IPS-18c (cell line): ENCODE data around the gene FN1.

Source experiments
- H3K4me3 ChIP-seq: 2 replicates; pipeline ENCODE4 v1.7.0; 2013; ENCODE audit warnings: low read depth, mild to moderate bottlenecking, low read length, moderate library complexity; ENCODE audit not compliant: insufficient read depth
- H3K9me3 ChIP-seq: one replicate; pipeline ENCODE4 v1.6.1; 2013; ENCODE audit warnings: mild to moderate bottlenecking, low read length, moderate library complexity; ENCODE audit not compliant: control insufficient read depth, insufficient read depth

The FN1 gene

DNA sequence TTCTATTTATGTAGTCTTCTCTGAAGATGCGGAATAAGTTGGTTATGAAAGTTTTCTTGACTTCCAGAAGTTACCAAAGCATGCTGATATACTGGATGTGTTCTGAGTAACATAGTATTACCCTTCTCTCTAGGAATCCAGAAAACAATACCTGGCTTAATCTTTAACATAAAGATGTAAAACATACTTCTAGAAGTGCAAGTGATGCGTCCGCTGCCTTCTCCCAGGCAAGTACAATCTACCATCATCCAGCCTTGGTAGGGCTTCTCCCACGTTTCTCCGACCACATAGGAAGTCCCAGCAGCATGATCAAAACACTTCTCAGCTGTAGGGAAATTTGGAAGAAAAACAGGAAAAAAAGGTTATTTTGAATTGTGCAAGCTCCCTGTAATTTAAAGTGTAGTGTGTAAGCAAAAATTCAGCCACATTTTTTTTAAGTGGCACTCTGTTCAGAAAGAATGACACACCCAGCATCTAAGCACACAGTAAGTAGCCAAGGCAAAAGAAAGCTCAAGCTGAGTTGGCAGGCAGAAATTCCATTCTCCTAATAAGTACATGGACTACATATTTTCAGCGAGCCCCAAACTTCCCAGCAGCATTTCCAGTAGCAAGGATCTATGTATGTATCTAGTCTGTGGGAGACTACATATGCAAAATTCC lies 5.2 kb downstream of the FN1 start:
- H3K4me3 ChIP-seq, result no peak overlapping the region
- H3K9me3 ChIP-seq, result no peaks in the 10 kb centered on the region

DNA sequence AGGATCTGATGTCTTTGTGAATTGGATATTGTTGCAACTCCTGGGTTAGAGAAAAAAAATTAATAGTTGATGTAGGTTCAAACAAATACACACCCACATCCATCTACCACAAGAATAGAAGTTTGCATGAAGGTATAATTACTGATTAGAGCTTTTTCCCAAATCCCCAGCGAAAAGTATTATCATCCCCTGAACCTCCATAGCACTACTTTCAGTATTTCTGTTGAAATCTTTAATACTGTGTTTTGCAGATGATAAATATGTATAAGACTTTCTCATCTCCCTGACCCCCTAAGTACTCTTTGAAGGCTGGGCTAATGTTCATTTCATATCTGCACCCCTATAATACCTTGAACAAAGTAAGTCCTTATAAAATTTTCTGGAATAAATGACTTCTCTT lies 6.4 kb downstream of the FN1 start:
- Histone ChIP-seq H3K9me3 (no peaks in the 10 kb centered on the region), H3K4me3 (no peak overlapping the region)

DNA sequence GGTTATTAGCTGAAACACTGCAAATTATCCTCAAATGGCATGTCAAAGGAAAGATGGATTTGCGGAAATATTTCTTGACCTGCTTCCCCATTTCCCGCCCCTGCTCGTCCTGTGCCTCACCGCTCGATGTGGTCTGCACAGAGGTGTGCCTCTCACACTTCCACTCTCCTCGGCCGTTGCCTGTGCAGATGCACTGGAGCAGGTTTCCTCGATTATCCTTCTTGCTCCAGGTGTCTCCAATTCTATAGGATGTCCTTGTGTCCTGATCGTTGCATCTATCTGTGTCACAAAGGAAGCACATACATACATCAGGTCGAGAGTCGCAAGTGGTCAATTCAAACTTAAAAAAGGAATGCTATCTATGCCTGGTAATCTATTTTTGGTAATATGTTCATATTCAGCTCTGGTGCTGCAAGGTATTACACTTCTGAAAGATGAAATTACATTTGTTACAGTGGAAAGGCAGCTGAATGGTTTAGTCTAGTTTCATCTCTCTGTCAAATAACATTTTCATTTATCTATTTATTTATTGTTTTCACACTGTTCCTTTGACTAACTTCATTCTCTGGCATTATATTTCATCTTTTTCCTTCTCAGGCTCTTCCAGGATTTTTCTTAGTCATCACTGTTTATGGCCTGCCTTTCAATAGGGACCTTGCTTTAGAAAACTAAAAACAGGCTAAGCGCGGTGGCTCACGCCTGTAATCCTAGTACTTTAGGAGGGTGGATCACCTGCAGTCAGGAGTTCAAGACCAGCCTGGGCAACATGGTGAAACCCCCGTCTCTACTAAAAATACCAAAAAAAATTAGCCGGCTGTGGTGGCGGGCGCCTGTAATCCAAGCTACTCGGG lies 7.6 kb downstream of the FN1 start:
- no peak overlapping the region for H3K4me3 ChIP-seq
- no peaks in the 10 kb centered on the region for H3K9me3 ChIP-seq

DNA sequence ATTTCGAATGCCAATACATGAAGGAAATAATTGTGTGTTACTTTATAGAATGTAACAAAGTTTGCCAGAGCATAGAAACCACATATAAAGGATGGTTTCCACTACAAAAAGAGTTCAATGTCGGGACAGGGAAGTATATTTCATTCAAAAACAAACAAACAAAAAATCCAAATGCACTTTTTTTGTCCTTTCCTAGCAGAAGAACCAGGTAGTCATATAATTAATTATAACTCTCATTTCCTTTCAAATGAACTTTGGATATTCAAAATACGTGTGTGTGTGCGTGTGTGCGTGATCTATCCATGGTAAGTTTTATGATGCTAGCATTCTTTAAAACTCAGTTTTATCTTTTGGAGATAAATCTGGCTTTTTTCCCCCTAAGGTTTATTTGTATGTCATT lies 8.3 kb downstream of the FN1 start:
- no peak overlapping the region for H3K4me3 ChIP-seq
- no peaks in the 10 kb centered on the region for H3K9me3 ChIP-seq

DNA sequence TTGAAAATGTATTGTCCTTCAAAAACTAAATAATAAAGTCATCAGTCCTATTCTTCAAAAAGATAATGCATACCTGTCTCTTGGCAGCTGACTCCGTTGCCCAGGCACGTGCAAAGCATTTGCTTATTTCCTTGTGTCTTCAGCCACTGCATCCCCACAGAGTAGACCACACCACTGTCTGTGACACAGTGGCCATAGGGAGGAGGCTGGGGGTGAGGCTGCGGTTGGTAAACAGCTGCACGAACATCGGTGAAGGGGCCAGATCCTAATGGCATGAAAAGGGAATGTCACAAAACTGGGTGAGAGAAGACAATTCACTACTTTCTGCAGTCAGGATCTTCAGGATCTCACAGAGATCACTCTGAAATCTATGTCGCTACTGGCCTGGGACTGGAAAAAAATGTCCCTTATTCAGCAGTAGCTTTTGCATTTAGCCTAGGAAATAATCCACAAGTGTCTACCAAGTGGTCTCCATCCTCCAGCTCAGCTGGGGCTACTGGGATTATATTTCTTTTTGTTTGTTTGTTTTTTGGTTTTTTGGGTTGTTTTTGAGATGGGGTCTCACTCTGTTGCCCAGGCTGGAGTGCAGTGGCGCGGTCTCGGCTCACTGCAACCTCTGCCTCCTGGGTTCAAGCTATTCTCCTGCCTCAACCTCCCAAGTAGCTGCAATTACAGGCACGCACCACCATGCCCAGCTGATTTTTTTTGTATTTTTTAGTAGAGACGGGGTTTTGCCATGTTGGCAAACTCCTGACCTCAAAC lies 10.7 kb downstream of the FN1 start:
- Histone ChIP-seq H3K4me3 (no peak overlapping the region), H3K9me3 (no peaks in the 10 kb centered on the region)

DNA sequence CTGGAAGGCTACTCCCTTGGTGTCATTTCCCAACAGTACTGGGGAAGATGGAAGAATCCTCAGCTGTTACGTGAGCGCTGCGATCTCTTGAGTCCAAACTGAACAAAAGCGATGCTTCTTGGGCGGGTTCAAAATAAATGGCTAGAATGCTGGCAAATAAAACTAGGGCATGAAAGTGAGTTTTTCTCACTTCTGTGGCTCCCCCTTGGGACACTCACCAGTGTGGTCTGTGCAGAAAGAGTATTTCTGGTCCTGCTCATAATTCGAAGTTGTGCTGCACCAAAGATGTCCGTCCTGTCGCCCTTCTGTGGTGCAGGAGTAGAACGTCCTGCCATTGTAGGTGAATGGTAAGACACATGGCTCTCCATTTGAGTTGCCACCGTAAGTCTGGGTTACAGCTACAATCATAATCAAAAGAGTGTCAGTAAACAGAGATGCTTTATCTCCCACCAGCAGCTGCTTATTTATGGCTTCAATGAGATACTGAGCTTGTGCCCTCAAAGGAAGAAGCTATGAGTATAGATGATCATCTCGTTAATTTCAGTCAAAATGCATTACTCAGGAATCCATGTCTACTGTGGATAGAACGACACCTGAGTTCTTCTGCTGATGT lies 11.8 kb downstream of the FN1 start:
- Histone ChIP-seq H3K9me3 (no peaks in the 10 kb centered on the region), H3K4me3 (no peak overlapping the region)

DNA sequence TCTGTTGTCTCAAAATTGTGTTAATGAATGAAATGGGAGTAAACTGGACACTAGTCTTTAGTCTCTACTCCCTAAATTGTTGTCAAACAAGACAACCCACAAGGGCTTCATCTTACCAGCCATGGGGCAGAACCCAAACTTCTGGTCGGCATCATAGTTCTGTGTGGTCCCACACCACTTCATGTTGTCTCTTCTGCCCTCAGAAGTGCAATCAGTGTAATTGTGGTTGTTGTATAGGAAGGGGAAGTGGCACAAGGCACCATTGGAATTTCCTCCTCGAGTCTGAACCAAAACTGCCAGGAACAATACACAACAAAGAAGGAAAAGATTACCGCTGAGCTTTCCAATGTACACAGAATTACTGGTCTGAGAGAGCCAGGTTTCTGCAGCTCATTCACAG lies 12.6 kb downstream of the FN1 start:
- H3K9me3 ChIP-seq, result no peaks in the 10 kb centered on the region
- no peak overlapping the region for H3K4me3 ChIP-seq

DNA sequence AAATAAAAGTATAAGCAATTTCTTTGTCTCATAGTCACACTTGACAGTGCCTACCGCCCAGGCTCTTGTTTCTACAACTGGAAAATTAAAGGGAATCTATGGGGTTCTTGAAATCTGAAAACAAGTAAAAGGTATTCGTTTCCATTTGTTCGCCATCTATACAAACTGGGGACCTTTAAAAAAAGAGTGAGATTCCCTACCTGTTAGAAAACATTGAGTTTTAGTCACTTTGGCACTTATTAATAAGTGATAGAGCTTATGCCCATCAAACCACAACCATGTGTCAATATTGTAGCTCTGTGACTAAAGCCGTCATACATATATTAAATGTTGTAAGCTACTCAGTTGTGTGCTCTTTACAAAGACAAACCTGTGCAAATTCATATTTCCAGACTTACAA lies 13.2 kb downstream of the FN1 start:
- no peak overlapping the region for H3K4me3 ChIP-seq
- no peaks in the 10 kb centered on the region for H3K9me3 ChIP-seq

DNA sequence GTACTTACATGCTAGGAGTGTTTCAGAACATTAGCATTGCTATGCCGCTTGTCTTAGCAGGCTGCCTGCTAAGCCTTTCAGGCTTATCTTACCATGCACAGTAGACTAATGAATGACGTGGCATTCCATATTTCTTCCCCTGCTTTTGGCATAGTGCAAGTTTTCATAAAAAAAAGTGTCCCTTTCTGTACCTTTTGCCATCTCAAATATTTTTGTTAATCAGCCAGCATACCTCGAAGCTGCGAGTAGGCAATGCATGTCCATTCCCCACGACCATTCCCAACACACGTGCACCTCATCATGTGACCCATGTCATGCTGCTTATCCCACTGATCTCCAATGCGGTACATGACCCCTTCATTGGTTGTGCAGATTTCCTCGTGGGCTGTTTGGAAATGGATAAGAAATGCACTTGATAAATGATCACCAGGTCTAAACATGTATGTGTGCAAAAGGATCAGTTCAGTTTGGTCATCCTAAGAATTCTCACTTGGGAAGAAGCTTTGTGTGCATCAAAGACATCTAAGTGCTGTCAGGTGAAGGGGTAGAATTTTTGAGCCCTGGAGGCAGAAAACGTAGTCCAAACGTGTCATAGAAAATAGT lies 13.9 kb downstream of the FN1 start:
- no peak overlapping the region for H3K4me3 ChIP-seq
- H3K9me3 ChIP-seq, result no peaks in the 10 kb centered on the region

DNA sequence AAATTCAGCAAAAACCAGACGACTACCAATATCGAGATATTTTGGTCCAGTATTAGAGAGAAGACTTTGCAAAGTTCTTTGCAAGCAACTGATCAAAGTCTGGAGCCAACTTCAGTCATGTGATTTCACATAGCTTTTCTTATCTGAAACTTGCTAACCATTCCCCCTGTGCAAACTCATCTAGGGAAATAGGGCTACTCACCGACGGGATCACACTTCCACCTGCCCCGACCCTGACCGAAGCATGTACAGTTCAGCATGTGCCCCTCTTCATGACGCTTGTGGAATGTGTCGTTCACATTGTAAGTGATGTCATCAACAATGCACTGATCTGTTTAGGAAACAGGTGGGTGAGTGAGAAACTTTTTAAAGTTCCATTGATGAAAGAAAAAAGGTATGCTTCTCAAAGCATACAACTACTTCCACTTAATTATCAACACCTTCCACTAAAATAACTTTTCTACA lies 15.4 kb downstream of the FN1 start:
- no peak overlapping the region for H3K4me3 ChIP-seq

DNA sequence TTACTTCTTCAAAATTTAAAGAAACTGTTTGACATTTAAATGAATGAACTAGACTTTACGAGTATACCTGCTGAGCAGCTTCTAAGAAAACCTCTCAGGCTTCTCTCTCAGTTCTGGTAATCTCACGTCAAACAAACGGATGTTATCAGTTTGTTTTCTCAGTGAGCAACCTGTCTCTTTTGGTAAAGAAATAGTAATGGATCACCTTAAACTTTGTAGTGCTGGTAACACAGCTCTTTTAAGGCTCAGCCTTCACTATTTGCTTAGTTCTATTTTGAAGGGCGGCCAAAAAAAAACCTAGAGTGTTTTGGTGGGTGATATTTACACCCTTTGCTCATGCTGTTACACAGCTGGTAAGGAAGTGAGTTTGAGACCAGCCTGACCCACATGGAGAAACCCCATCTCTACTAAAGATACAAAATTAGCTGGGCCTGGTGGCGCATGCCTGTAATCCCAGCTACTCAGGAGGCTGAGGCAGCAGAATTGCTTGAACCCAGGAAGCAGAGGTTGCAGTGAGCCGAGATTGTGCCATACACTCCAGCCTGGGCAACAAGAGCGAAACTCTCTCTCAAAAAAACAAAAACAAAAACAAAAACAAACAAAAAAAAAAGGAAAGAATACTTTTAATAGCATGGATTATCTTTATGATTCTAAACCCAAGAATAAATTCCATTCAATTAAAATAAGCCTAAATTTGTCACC lies 15.9 kb downstream of the FN1 start:
- H3K9me3 ChIP-seq, result no peaks in the 10 kb centered on the region
- H3K4me3 ChIP-seq, result no peak overlapping the region

More for the DNA sequence above, 15.4 kb downstream of the FN1 start:
- no peaks in the 10 kb centered on the region for H3K9me3 ChIP-seq

DNA sequence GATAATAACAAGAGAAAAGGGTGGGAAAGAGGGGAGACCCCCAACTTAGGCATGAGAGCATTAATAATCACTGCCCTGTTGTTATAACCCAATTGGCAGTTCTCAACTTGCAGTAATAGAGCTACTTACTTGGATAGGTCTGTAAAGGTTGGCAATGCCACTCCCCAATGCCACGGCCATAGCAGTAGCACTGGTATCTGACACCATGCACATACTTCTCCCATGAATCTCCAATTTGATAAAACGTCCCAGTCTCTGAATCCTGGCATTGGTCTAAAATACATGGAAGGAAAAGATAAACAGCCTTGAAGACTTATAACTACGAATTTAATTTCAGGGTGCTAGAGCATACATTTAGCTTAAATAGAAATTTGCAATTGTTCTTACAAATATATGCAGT lies 16.8 kb downstream of the FN1 start:
- H3K9me3 ChIP-seq, result no peaks in the 10 kb centered on the region
- no peak overlapping the region for H3K4me3 ChIP-seq

DNA sequence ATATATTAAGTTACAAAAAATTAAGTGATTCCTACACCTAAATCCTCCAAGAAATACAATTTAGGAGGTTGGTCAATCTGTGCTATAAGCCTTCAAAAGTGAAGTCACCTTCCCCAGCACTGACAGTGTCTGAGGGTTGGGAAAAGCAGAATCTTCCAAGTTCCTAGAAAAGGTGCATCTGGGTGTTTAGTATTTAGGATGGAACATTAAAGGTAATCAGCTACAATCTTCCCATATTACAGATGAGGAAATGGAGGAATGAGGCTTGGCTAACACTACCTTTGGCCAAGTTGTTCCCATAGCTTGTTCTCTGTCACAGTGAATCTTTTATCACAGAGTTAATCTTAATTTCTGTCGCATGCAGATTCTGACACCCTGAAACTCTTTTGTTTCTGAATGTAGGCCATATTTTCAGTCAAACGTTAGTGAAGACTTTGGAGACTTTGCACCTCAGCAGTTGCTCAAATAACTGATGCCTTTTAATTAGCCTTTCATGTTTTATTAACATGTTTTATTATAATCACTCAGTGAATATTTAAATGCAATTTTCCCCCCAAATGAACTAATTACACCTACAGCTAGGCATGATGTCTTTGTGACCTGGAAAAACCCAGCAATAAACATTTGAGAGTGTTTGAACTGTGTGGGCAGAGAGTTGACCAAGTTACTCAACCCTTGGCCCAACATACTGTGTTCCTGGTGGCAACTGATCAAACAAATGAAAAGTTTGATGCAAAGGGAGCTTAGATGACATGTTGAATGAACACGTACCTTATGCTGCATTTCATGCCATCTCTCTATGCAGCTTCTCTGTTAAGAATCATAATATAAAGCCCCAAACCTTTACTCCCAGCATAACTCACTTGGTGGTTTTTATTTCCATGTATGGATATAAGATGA lies 17.6 kb downstream of the FN1 start:
- Histone ChIP-seq H3K4me3 (no peak overlapping the region), H3K9me3 (no peaks in the 10 kb centered on the region)

DNA sequence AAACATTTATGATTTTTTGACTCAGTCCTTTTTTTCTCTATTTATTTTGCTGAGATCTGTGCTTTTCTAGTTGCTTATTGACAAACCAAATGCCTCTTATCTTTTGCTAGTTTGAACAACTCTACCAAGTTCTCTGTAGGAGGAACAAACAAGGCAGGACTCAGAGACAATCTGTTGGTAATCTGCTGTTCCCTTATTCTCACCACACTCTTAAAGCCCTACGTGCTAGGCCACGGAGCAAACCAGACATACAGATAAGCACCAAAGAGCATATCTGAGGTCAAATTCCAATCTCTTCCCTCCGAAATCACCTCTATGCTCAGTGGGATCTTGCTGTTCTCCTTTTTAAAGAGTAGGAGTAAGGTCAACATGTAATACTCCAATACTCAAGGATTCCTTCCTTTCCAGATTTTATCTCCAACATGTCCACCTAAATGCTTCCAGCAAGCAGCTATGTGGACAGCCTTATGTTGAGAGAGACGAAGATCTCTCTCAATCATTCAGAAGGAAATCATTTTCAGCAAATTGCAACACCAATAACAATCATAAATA lies 18.4 kb downstream of the FN1 start:
- no peaks in the 10 kb centered on the region for H3K9me3 ChIP-seq
- no peak overlapping the region for H3K4me3 ChIP-seq

DNA sequence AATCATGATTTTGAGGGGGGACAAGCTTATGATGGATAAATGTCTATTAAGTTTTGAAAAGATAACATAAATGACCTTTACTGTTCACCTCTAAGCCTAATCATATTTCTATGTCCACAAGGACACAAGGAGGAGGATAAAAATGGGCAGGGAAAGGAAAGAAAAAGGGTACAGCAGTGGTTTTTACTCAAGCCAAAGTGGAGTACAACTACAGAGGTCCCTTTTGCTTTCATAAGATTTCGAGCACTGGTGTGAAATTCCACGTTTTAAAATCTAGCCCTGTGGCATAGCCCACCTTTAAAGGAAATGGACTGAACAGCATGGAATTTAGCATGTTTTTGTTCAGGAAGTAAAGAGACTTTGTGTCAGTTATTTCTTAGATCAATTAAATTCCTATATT lies 19.2 kb downstream of the FN1 start:
- H3K4me3 ChIP-seq, result no peak overlapping the region
- H3K9me3 ChIP-seq, result no peaks in the 10 kb centered on the region
